OCI-LY7 (cell line): ENCODE measurements around the gene RPS16.

Experiments used
- CTCF ChIP-seq: fragments of 200-600 bp; sonication (generic); conservative IDR thresholded peaks from 2 replicates; pipeline ENCODE4 v1.5.1; 2014; ENCODE audit warnings: mild to moderate bottlenecking, antibody characterized with exemption, low read length, moderate library complexity, mixed read lengths
- EZH2phosphoT487 ChIP-seq: fragments of 200-600 bp; sonication (generic); IDR thresholded peaks from 2 replicates; pipeline ENCODE4 v1.6.1; 2018; ENCODE audit warnings: low read depth, borderline replicate concordance, mild to moderate bottlenecking, mixed run types, antibody characterized with exemption, low read length, moderate library complexity, mixed read lengths

DNA sequence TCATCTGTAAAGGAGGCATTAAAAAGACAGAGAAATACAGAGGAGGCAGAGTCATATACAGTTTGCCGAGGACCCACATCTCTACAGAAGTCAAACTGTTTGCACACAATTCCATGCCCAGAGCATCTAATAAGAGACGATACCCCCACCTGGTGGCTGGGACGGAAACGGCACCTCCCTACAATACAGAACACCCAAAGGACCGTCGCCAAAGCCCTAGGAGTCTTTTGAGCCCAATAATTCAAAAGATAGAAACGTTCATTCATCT lies 24.0 kb downstream of the RPS16 start:
- TF ChIP-seq CTCF (peak; percentile 100), EZH2phosphoT487 (no peak)
